IgD-negative memory B cell (primary cell): ENCODE data around the gene ARL5C. TPM values are rescaled to one million over a fixed set of nuclear protein-coding genes. Genes with fewer than 3 reads are reported as not detected.

Experiments
- H3K27ac Mint-ChIP-seq, 3 donors: one replicate each; pipeline ENCODE4 v1.8.0; 2020 to 2022; ENCODE audit warnings: mild to moderate bottlenecking in 3 of 3, mixed read lengths in 3 of 3, moderate library complexity in 1 of 3
- H3K27me3 Mint-ChIP-seq: one replicate; pipeline ENCODE4 v1.8.0; 2021; ENCODE audit warnings: mixed read lengths
- H3K36me3 Mint-ChIP-seq: one replicate; pipeline ENCODE4 v1.8.0; 2020; ENCODE audit warnings: mild to moderate bottlenecking, mixed read lengths
- H3K4me1 Mint-ChIP-seq, 3 donors: one replicate each; pipeline ENCODE4 v1.8.0; 2020 to 2022; ENCODE audit warnings: mixed read lengths in 3 of 3, mild to moderate bottlenecking in 1 of 3
- H3K4me3 Mint-ChIP-seq, 4 donors: one replicate each; pipeline ENCODE4 v1.8.0; 2020 to 2022; ENCODE audit warnings: mild to moderate bottlenecking in 4 of 4, mixed read lengths in 4 of 4, moderate library complexity in 3 of 4
- H3K9me3 Mint-ChIP-seq, 3 donors: one replicate each; pipeline ENCODE4 v1.8.0; 2020 to 2021; ENCODE audit warnings: mixed read lengths in 3 of 3, mild to moderate bottlenecking in 1 of 3
- polyA plus RNA-seq: library from polyadenylated mRNA; unstranded; fragments of 300-500 nt; fragmentation: Illumina TruSeq; gene quantifications from one replicate; pipeline ENCODE4 v1.2.3, GENCODE V29; 2021

Gene ARL5C
- polyA plus RNA-seq, 1 donor from 2014 or later, result not detected

DNA sequence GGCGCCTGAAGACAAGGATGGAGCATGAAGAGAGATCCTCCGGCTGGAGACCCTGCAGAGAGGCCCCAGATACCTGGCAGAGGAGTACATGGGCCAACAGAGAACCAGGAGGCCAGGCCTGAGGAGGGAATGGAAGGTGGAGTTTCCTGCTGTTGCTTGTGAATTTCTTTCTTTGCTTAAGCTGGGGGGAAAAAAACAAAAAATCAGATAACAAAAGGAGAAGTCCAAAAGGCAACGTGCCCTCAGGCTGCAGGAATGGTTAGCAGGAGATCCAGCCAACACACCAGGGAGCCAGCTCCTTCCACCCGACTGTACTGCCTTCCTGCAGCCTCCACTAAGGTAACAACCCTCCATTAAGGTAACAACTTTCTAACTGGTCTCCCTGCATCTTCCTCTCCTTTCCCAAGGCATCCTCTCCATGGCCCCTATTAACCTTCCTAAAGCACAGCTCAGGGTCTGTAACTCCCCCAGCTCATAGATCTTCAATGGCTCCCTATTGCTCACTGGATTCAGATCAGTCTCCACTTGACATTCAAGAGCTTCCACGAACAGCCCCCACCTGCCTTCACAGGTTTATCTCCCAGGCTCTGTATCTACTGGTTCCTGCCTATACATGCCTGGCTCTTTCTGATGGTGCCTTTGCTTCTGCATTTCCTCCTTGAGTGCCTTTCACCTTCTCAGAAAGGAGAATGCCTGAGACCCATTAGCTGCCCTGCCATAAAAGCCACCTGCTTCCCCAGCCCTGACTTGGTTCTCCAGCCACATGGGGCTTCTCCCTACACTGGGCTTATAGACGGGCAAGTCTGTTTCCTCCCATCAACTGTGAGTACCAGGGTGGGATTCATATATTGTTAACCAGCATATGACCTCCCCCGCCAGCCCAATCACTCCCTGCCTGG is 725 bp upstream of the ARL5C start:
- H3K36me3 Mint-ChIP-seq, result no peaks in the 10 kb centered on the region
- H3K4me3 Mint-ChIP-seq, result peak overlapping the region in 3 of 4 donors; percentile 48 to 73 (median 72)
- peaks cover 24% of the 10 kb centered on the region for H3K27me3 Mint-ChIP-seq
- peaks cover 13 to 22% (median 17%) of the 10 kb centered on the region in 3 donors for H3K4me1 Mint-ChIP-seq
- H3K27ac Mint-ChIP-seq, result no peak overlapping the region
- H3K9me3 Mint-ChIP-seq, result peaks cover 0 to 2% (median 0%) of the 10 kb centered on the region in 3 donors

DNA sequence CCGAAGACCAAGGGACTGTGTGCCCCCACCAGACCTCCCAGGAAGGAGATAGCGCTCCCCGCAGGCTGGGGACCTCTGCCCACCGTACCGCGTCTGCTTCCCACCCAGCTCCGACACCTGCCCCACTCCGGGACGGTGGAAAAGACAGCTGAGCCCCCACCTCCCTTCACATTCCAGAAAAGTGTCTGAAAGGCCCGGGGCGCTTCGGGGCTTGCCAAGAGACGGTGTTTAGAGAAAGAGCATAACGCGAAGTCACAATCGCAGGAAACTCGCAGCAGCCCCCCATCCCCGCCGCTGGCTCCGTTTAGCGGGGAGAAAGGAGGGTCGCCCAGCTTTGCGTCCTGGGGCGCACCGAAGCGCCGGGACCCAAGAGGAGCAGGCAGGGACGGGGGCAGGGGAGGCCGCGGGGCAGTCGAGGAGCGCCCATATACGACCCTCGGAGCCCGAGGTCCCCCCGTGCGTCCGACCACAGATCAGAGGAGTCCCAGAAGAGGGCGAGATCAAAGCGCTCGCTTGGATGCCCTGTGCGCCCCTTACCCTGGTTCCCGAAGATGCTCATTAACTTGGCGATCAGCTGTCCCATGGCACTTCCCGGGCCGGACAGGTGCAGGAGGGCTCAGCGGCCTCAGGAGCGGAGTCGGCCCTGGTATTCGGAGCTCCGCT is 652 bp downstream of the ARL5C start:
- H3K4me3 Mint-ChIP-seq, result peak overlapping the region; percentile 52 to 95 (median 94)
- peaks cover 0 to 2% (median 0%) of the 10 kb centered on the region in 3 donors for H3K9me3 Mint-ChIP-seq
- H3K27ac Mint-ChIP-seq, result peak overlapping the region in 1 of 3 donors; percentile 1

DNA sequence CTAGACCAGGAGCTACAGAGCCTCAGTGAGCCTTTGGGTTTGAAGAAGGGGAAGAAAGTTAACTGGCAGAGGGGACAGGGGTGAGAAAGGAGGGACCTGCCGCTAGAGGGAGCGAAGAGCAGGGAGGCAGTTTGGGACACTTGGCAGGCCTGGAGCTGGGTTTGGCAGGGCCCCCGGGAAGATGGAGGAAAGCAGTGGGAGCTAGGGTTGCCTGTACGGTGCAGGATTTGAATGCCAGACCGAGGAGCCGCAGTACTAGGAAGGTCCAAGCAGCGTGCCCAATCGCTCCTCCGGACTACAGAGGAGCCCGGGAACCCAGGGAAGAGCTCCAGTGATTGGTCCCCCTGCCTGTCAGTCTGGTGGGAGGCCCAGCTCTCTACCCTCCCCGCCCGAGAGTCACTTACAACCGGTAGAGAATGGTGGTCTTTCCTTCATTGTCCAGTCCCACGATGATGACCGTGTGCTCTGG is 1.3 kb downstream of the ARL5C start:
- peaks cover 0 to 2% (median 0%) of the 10 kb centered on the region in 3 donors for H3K9me3 Mint-ChIP-seq
- peak overlapping the region in 1 of 3 donors; percentile 1 for H3K27ac Mint-ChIP-seq
- H3K27me3 Mint-ChIP-seq, result peaks cover 24% of the 10 kb centered on the region
- no peaks in the 10 kb centered on the region for H3K36me3 Mint-ChIP-seq
- peaks cover 13 to 22% (median 17%) of the 10 kb centered on the region in 3 donors for H3K4me1 Mint-ChIP-seq
- peak overlapping the region; percentile 52 to 95 (median 94) for H3K4me3 Mint-ChIP-seq

More for the DNA sequence above, 652 bp downstream of the ARL5C start:
- peaks cover 24% of the 10 kb centered on the region for H3K27me3 Mint-ChIP-seq
- H3K36me3 Mint-ChIP-seq, result no peaks in the 10 kb centered on the region
- H3K4me1 Mint-ChIP-seq, result peaks cover 13 to 22% (median 17%) of the 10 kb centered on the region in 3 donors

DNA sequence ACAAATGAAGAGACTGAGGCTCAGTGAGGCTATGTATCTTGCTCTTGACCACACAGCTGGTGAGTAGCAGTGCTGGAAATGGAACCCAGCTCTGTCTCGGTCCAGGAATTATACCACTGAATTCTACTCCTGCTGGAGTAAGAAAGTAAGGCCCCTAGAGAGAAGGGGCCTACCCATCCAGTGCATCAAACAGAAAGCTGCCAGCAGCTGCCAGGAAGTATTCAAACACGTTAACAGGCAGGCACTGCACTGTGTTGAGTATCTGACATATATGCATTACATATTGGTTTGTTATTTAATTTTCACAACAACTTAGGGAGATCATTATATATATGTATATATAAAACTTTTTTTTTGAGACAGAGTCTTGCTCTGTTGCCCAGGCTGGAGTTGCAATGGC is 4.0 kb downstream of the ARL5C start:
- H3K9me3 Mint-ChIP-seq, result no peaks in the 10 kb centered on the region
- peaks cover 2% of the 10 kb centered on the region for H3K36me3 Mint-ChIP-seq
- H3K4me3 Mint-ChIP-seq, result peak overlapping the region in 1 of 4 donors; percentile 41
- peaks cover 8 to 13% (median 10%) of the 10 kb centered on the region in 3 donors for H3K4me1 Mint-ChIP-seq
- peak overlapping the region in 1 of 3 donors; percentile 62 for H3K27ac Mint-ChIP-seq
- peaks cover 21% of the 10 kb centered on the region for H3K27me3 Mint-ChIP-seq

DNA sequence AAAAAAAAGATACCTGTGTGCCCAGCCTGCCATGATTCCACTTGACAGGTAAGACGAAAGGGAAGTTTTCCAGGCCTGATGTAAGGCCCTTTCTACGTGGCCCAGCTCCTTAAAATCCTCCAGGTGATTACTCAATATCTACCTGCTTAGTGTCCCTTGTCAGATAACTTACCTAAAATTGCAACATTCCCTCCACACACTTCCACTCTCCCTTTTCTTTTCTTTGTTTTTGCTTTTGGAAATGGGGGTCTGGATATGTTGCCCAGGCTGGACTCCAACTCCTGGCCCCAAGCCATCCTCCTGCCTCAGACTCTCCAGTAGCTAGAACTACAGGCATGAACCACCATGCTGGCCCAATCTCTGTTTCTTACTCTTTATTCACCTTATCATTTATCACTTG is 7.3 kb downstream of the ARL5C start:
- Mint-ChIP-seq H3K4me1 (peaks cover 7 to 9% (median 7%) of the 10 kb centered on the region in 3 donors), H3K4me3 (peak overlapping the region in 1 of 4 donors; percentile 42), H3K36me3 (peaks cover 3% of the 10 kb centered on the region), H3K27me3 (peaks cover 9% of the 10 kb centered on the region), H3K9me3 (peaks cover 0 to 7% (median 0%) of the 10 kb centered on the region in 3 donors), H3K27ac (peak overlapping the region in 1 of 3 donors; percentile 64)

DNA sequence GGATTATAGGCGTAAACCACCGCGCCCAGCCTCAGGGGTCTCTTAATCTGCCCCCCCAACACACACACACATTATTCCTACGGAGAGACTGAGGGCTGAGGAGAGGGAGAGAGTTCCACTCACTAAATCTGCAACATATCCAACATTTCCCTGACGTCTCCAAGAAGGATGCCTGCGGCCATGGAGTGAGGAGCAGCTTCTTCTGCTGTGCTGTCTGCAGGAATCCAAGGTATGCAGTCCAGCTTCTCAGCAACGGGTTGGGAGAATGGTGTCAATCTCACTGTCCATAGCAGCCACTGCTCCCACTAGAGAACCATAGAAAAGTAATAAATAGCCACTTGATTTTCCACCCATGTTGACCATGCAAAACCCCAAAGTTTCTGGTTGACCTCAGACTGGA is 9.5 kb downstream of the ARL5C start:
- H3K27ac Mint-ChIP-seq, result peak overlapping the region in 1 of 3 donors; percentile 60
- H3K4me3 Mint-ChIP-seq, result peak overlapping the region in 3 of 4 donors; percentile 12 to 54 (median 32)

DNA sequence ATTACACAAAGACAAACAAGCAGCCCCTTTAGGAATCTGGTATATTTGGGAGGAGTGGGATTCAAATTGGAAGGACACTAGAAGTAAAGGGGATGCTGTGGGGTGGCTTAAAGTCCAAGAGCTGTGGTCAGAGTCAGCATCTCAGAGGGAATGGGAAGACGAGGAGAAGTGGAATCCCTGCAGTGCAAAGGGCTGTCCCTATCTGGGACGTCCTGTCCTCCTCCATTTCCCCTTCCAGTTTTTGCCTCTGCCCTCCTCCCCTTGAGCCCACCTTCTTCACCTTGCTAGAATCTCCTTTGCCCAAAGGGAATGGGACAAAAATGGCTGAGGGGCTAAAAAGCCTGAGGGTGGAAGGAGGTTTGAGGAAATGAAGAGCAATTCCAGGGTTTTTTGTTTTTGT is 10.3 kb downstream of the ARL5C start:
- Mint-ChIP-seq H3K27me3 (peaks cover 11% of the 10 kb centered on the region), H3K9me3 (peaks cover 0 to 8% (median 0%) of the 10 kb centered on the region in 3 donors), H3K4me1 (peaks cover 15 to 20% (median 19%) of the 10 kb centered on the region in 3 donors), H3K4me3 (peak overlapping the region in 3 of 4 donors; percentile 17 to 96 (median 62)), H3K36me3 (peaks cover 4% of the 10 kb centered on the region), H3K27ac (peak overlapping the region in 2 of 3 donors; percentile 99 to 100)

More for the DNA sequence above, 9.5 kb downstream of the ARL5C start:
- Mint-ChIP-seq H3K4me1 (peaks cover 15 to 20% (median 19%) of the 10 kb centered on the region in 3 donors), H3K27me3 (peaks cover 7% of the 10 kb centered on the region), H3K9me3 (peaks cover 0 to 8% (median 0%) of the 10 kb centered on the region in 3 donors), H3K36me3 (peaks cover 4% of the 10 kb centered on the region)

DNA sequence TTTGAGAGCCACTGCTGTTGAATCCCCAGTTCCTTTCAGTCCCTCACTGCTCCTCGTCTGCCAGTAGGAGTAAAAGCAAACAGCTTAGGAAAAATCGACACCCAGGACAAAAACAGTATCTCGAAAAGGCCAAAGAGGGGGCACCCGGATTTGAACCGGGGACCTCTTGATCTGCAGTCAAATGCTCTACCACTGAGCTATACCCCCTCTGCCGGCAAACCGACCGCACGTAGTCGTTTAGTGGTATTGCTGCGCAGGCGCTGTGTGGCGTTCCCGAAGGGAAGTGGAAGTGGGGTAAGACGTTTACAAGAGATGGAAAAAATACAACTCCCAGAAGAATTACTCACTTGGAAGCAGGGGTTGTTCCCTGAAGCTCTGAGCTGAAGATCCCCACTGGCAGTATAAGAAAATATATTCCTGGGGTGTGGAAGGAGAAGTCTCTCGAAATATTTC is 12.3 kb downstream of the ARL5C start:
- peaks cover 29% of the 10 kb centered on the region for H3K27me3 Mint-ChIP-seq
- H3K4me3 Mint-ChIP-seq, result peak overlapping the region; percentile 96 to 99 (median 98)
- peaks cover 2% of the 10 kb centered on the region for H3K36me3 Mint-ChIP-seq
- H3K9me3 Mint-ChIP-seq, result peaks cover 0 to 8% (median 0%) of the 10 kb centered on the region in 3 donors
- peak overlapping the region; percentile 99 to 100 (median 100) for H3K27ac Mint-ChIP-seq
- peaks cover 18 to 20% (median 19%) of the 10 kb centered on the region in 3 donors for H3K4me1 Mint-ChIP-seq

DNA sequence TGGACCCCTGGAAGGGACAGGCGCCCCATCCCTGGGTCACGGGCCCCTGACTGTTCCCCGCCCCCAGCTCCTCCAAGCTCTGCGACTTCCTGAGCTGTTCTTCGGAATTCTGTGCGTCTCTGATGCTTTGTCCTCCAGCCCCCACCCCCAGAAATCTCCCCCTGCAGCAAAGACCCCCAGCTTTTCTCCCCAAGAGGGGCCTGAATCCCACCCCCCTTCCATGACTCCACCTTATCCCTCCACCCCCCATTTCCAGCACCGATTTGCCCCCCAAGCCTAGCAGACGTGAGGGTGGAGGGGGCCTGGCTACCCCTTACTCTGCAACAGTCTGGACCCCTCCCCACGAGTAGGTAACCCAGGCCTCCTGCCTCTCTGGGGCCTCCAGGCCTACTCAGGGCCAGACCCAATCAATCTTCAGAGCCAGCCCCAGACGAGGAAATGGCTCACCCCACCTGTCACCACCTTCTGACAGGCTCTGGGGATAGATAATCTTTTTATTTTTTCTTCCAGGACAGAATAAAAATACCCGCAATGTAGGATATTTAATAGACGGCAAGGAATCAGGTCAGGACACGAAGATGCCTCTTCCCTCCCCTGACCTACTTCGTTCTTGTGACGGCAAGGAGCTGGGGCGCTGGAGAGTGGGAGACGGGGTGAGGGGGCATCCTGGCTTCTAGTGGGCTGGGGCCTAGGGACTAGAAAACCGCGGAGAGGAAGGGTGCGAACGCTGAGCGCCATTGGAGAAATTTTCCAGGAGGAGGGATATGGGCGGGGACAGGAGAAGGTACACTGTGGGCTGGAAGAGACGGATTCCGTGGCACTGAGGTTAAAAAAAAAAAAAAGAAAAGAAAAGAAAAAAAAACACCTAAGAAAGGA is 13.8 kb downstream of the ARL5C start:
- peaks cover 3% of the 10 kb centered on the region for H3K36me3 Mint-ChIP-seq
- peaks cover 0 to 8% (median 0%) of the 10 kb centered on the region in 3 donors for H3K9me3 Mint-ChIP-seq
- peaks cover 33% of the 10 kb centered on the region for H3K27me3 Mint-ChIP-seq
- peak overlapping the region; percentile 96 to 99 (median 98) for H3K4me3 Mint-ChIP-seq
- peak overlapping the region; percentile 99 to 100 (median 100) for H3K27ac Mint-ChIP-seq
- H3K4me1 Mint-ChIP-seq, result peaks cover 18 to 20% (median 19%) of the 10 kb centered on the region in 3 donors

DNA sequence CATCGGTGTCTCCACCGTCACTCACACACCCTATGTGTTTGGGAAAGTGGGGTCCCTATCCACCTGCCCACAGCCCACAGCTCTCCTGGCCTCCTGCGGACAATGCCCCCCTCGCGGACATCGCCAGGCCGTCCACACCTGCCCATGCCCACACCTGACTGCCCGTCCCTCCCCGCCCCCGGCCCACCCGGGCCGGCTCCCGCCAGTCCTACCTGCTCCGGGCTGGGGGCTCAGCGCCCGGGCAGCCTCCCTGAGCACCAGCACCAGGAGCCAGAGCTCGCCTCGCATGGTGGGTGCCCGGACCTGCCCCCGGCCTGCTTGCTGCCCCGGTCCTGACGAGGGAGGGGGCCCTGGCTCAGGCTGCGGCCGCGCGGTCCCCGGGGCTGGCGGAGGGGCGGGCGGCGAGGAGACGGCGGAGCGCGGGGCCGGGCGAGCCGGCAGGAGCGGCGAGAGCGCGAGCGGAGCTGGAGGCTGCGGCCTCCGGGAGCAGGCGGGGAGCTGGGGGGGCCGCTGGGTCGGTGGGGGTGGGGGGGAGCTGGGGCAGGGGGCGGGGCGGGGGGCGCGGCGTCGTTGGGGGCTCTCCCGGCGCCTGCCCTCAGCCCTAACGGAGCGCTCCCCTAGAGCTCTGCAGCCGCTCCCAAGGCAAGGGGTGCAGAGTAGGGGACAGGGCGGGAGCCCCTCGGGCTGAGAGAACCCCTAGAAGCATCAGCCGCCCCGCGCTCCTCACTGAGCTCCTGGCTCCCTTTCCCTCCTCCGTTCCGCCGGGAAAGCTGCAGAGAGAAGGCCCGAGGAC is 14.6 kb downstream of the ARL5C start, which contains the start of gene PLXDC1:
Gene PLXDC1, minus strand, starts transcription at position 488 of the 793 bp plus-strand sequence. Its CDS starts 200 bp downstream, at position 288.
- Mint-ChIP-seq H3K9me3 (peaks cover 0 to 8% (median 0%) of the 10 kb centered on the region in 3 donors), H3K27ac (peak within 1 kb of the TSS; percentile 88 to 100 (median 99)), H3K4me3 (peak within 1 kb of the TSS; percentile 96 to 99 (median 98)), H3K27me3 (peaks cover 34% of the 10 kb centered on the region), H3K36me3 (peaks cover 3% of the 10 kb centered on the region), H3K4me1 (peaks cover 17 to 19% (median 17%) of the 10 kb centered on the region in 3 donors)

DNA sequence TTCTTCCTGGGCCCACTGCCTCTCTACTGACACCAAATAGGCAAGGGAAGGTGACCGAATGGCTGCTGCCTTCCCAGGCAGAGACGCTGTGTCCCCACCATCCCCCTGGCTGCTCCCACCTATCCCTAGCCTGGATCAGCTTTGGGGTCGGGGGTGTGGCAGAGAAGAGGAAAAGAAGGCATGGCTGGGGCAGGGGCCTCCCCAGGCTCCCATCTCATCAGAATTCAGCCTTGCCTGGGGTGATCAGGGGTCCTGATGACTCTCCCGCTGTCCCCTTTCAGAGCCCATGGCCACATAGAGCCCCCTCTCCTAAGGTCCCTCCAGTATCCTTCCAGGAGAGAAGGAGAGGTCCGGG is 15.2 kb downstream of the ARL5C start:
- H3K4me1 Mint-ChIP-seq, result peaks cover 17 to 19% (median 17%) of the 10 kb centered on the region in 3 donors
- H3K27me3 Mint-ChIP-seq, result peaks cover 34% of the 10 kb centered on the region
- peak overlapping the region in 1 of 3 donors; percentile 6 for H3K27ac Mint-ChIP-seq
- peaks cover 0 to 8% (median 0%) of the 10 kb centered on the region in 3 donors for H3K9me3 Mint-ChIP-seq
- H3K4me3 Mint-ChIP-seq, result peak overlapping the region; percentile 32 to 91 (median 68)
- H3K36me3 Mint-ChIP-seq, result peaks cover 3% of the 10 kb centered on the region

DNA sequence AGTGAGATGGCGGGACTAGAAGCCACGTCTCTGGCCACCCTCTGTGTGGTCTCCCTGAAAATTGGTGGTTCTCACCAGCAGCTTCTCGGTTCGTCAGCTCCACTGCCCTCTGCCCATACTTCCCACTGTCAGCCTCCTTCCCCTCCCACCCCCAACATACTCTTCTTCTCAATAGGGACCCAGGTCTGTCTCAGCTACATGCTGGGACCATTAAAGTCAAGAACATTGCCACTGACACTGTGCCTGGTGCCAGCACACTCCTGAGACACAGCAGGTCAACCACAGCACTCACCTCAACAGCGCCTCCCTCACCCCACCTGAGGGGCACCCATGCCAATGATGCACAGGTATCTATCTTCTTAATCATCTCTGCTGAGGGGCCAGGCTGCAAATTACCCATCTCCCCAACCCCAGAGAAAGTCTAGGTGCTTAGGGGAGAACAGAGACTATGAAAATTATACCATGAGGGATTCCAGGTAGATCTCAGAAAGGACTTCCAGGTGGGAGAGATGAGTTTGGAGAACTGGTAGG is 15.8 kb downstream of the ARL5C start:
- Mint-ChIP-seq H3K27me3 (peaks cover 33% of the 10 kb centered on the region), H3K4me1 (peaks cover 17 to 19% (median 17%) of the 10 kb centered on the region in 3 donors), H3K36me3 (peaks cover 3% of the 10 kb centered on the region), H3K4me3 (peak overlapping the region in 2 of 4 donors; percentile 17 to 32), H3K27ac (peak overlapping the region in 2 of 3 donors; percentile 6 to 74), H3K9me3 (peaks cover 0 to 8% (median 0%) of the 10 kb centered on the region in 3 donors)
